NCI-H2196 (cell line): ENCODE data around the gene EDDM13.
"Not testable (repeated sequence)": the region's sequence is repeated elsewhere in the genome, so short reads cannot be mapped to it uniquely, and the experiment has no call there.

Experiments used
- DNase-seq: peaks from one replicate; lab custom pipeline; 2025; ENCODE audit not compliant: unreplicated experiment; lab: John Stamatoyannopoulos, UW

The EDDM13 gene, protein sequence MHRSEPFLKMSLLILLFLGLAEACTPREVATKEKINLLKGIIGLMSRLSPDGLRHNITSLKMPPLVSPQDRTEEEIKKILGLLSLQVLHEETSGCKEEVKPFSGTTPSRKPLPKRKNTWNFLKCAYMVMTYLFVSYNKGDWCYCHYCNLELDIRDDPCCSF

DNA sequence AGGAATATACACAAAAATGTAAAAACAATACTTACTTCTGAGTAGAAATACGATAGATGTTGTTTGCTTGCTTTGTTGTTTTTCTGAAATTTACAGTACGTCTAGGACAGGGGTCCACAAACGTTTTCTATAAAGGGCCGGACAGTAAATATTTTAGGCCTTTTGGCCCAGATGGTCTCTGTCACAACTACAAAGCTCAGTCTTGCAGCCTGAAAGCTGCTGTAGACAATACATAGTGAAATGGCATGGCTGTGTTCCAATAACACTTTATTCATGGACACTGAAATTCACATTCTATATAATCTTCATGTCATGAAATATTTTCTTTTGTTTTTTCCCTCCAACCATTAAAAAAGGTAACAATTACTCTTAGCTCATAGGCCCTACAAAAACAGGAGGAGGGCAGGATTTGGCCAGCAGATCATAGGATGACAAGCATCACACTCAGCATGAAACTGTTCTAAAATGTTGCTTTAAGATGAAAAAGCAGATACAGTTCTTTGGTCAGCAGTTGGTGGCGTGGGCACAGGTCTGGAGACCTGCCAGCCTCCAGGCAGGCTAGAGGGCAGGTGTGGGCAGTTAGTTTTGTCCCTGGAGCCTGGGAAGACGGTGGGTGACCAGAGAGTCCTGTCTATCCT is at the start of gene EDDM13:
Gene EDDM13, plus strand, starts transcription at position 588 of the 638 bp plus-strand sequence. CDS start 87 bp downstream, outside the sequence.
- DNase-seq = no peak

DNA sequence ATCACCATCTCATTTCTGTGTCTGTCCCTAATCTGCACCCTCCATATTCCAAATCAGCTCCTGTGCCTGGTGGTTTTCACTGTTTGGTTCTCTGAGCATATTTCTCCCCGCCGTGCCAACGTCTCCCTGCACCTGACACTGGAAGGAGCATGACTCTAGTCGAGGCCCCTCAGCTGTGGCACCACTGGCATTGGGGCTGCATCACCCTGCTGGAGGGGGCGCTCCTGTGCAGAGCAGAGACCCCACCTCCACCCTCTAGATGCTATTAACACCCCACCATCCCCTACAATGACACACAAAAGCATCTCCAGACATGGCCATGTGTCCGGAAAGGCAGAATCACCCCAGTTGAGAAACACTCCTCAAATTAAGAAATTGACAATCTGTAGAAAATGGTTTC is 49.6 kb upstream of the EDDM13 start:
- DNase-seq = no peak

DNA sequence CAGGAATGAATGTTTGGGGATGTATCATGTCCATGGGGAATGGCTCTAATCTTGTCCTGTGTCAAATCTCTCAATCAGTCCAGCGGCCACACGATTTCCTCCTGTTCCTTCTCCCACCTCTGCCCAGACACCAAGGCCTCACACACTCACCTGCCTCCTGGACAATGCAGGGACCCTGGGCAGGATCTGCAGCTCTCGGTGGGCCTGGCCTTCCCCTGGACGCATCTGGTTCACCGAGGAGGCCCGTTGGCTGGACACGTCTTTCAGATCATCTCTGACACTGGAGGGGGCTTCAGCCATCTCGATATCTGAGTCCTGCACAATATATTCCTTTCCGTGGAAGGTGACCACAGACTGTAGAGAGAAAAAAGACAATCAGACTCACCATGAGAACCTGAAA is 49.1 kb upstream of the EDDM13 start:
- DNase-seq = no peak

DNA sequence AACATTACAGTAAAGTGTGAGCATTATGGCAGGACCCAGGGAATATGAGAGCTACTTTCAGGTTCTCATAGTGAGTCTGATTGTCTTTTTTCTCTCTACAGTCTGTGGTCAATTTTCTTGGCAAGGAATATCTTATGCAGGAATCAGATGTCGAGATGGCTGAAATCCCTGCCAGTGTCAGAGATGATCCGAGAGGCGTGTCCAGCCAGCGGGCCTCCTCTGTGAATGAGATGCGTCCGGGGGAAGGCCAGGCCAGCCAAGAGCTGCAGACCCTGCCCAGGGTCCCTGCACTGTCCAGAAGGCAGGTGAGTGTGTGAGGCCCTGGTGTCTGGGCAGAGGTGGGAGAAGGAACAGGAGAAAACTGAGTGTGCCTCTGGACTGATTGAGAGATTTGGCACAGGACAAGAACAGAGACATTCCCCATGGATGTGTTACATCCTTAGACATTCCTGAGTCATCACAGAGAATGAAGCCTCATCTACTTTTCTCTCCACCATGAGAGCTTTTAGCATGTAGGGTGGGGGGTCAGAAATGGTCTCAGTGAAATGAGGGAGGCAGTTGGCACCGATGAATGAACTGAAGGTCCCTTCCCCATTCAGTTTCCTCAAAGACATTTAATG is 27.3 kb upstream of the EDDM13 start:
- no peak for DNase-seq

DNA sequence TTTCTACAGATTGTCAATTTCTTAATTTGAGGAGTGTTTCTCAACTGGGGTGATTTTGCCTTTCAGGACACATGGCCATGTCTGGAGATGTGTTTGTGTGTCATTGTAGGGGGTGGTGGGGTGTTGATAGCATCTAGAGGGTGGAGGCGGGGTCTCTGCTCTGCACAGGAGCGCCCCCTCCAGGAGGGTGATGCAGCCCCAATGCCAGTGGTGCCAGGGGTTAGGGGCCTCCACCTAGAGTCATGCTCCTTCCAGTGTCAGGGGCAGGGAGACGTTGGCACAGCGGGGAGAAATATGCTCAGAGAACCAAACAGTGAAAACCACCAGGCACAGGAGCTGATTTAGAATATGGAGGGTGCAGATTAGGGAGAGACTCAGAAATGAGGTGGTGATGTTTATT is 26.8 kb upstream of the EDDM13 start:
- not testable (repeated sequence) for DNase-seq

DNA sequence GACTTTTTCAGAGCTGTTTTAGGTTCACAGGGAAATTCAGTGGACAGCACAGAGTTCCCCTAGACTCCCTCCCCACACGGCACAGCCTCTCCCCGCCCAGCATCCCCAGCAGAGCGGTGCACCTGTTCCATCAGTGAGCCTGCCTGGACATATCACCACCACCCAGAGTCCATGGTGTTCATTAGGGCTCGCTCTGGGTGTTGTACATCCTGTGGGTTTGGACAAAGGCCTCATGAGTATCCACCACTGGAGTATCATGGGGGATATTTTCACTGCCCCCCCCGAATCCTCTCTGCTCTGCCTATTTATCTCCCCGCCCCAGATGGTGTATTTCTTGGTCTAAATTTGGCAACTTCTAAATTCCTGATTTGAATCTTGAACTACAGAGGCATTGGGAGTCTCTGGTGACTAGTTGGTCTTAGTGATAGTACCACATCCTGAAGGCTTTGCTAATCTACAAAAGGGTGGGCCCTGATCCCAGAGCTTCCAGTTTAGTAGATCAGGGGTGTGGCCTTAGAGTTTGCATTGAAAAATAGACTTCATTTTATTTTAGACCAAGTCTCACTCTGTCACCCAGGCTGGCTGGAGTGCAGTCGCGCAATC is 23.7 kb upstream of the EDDM13 start:
- DNase-seq = not testable (repeated sequence)

DNA sequence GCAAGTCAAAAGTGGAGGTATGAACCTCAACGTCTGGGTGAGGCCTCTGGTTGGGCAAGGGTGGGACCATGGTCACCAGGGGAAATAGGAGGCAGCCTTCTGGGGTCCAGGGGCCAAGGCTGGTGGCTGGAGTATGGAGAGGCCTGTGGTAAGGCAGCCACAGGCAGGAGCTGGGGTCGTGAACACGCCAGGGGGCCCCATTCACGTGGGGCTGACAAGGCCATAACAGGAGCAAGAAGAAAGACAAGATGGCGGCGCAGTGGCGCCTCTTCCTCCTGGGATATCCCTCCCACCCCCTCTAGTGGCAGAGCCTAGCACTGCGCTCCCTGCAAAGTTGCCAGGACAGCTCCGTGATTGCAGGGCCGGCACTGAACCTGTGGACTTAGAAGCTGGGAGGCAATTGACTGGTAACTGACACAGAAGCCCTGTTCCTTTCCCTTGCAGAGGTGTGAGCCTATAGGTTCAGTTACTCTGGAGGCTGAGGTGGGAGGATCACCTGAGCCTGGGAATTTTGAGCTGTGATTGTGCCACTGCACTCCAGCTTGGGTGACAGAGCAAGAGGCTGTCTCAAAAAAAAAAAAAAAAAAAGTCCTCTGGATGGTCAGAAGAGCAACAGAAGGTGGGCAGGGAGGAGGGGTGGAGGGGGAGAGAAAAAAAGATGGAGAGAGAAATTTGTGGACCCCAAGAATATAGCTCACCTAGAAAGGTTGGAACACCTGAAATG is 19.7 kb upstream of the EDDM13 start:
- peak; percentile 48 for DNase-seq

DNA sequence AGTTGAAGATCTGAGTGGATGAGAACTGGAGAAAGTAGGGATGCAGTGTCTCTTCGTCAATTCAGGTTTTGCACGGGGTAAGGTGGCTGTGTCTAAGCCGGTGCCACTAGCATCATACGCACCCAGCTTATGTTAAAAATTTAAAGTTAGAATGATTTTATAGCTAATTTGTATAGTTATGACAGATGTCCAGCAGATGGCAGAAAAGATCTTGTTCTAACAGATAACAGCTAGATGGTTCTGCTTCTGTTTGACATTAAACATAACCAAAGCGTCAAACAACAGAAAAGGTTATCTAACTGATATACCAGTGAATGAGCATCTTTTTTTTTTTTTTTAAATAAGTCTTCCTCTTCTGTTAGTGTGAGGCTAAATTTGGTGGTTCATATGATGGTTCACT is 18.8 kb upstream of the EDDM13 start:
- DNase-seq = peak; percentile 70

DNA sequence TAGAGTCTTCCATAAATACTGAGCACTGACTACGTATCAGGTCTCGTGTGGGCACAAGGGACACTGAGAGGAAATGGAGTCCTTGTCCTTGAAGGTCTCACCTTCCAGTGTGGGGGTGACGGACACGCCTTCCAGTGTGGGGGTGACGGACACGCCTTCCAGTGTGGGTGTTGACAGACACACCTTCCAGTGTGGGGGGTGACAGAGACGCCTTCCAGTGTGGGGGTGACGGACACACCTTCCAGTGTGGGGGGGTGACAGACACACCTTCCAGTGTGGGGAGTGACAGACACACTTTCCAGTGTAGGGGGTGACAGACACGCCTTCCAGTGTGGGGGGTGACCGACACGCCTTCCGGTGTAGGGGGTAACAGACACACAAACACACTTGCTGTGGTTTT is 14.3 kb upstream of the EDDM13 start:
- no peak for DNase-seq

DNA sequence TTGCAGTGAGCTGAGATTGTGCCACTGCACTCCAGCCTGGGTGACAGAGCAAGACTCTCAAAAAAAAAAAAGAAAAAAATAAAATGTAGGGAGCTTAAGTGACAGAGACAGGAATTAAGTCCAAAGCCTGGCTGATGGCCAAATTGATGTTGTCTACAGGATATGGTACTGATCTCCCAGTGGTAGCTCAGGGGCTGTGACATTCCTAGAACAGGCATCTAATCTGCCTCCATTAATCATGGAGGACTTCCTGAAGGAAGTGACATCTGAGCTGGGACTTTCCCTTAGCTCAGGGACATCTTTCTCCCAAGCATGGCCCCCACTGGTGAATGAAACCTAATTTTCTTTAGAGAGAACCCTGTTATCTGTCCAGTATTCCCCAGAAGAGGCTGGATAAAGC is 11.4 kb upstream of the EDDM13 start:
- peak; percentile 3 for DNase-seq

DNA sequence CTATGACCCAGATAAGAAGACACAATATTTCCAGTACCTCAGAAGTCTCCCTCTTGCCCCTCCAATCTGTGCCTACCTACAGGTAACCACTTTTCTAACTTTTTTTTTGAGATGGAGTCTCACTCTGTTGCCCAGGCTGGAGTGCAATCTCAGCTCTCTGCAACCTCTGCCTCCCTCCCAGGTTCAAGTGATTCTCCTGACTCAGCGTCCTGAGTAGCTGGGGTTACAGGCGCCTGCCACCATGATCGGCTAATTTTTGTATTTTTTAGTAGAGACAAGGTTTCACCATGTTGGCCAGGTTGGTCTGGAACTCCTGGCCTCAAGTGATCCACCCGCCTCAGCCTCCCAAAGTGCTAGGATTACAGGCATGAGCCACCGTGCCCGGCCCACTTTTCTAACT is 10.6 kb upstream of the EDDM13 start:
- DNase-seq = not testable (repeated sequence)

DNA sequence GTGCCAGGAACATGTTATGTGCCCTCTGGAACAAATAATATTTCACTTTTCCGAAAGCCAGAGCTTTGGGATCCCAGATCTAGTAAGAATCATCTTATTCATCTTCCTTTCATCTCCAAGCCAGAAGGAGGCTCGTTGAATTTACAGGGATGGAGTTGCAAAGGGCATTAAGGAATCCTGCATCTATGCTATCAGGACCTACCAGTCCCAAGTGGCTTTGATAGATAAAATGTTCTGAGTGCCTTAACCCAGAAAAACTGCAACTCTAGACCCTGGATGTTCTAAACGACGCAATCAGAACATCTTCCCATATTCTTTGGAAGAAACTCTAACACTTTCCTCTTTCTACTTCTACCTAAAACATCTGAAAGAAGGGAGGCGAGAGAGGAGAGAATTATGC is 9.2 kb upstream of the EDDM13 start:
- DNase-seq = no peak

DNA sequence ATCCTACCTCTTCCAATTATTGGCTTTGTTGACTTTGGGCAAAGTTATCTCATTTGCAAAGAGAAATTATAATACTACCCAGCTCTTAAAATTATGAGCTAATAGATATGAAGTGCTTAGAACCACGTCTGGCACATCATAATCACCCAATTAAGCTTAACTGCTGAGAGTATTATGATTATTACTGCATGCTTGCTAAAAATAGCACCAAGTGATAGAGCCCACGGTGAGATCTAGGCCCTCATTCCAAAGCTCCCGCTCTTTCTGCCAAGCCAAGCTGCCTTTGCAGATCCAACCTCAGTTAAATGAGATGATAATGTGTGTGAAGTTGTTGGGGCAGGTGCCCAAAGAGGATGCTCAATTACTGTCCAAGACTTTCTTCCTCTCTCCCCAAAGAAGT is 6.5 kb upstream of the EDDM13 start:
- no peak for DNase-seq

DNA sequence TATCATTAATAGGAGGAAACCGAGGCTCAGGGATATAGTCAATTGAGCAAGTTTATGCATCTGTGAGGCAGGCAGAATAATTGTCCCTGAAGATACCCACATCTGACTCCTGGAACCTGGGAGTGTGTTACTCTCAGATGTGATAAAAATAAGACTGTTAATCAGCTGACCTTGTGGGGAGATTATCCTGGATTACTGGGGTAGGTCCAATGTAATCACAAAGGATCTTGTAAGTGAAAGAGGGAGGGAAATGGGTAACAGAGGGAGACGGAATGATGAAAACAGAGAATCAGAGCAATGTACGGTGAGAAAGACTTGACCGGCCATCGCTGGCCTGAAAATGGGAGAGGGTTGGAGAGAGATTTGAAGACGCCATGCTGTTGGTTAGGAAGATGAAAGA is 3.2 kb upstream of the EDDM13 start:
- no peak for DNase-seq

DNA sequence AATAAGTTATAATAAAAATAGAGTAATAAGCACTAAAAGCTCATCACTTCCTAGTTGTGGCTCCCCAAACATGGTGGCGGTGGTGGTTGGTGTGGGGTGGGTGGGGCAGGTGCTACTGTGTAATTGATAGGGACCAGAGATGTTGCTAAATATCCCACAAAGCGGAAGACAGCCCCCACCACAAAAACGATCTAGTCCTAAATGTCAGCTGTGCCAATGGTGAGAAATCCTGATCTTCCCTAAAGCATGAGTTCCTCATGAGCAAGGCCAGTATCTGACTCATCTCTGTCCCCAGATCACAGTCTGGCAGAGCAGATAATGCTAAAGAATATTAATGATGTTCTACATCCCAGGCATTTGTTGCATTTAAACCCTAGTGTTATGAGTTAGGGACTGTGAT is 1.9 kb upstream of the EDDM13 start:
- DNase-seq = no peak

DNA sequence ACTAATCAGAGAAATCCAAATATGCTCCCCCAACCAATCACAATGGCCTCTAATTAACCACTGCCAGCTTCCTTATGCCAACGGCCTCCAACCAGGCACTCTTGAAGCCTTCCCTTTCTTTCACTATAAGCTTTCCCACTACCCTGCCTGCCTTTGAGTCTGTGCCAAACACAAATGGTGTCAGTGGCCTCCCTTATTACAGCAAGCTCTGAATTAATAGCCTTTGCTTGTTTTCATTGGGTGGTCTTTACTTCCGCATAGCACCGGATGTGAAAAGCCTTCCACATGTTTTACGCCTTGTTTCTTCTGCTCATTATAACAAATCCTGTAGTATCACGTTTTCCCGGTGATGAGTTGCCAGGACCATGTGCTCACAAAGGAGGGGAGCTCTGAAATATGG is 1.4 kb upstream of the EDDM13 start:
- no peak for DNase-seq

DNA sequence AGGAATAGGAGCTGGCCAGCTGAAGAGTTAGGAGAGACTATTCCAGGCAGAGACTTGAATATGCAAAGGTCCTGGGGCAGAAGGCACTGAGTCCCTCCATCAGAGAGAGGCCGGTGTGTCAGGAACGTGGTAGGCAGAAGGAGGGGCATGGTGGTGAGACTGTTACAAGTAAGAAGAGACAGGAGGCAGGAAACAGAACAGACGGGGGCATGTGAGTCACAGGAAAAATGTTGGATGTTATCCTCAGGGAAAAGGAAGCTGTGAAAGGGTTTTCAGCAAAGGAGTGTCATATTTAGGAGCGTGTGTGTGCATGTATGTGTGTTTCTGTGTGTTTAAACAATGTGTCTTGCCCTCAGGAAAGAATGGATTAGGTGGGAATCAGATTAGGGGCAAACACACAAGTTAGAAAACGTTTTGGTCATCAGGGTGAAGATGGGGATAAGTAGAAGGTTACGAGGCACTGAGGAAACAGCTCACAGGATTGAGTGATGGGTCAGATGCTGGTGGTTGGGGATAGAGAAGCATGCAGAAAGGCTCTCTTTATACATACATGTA is 1.1 kb downstream of the EDDM13 start:
- no peak for DNase-seq

DNA sequence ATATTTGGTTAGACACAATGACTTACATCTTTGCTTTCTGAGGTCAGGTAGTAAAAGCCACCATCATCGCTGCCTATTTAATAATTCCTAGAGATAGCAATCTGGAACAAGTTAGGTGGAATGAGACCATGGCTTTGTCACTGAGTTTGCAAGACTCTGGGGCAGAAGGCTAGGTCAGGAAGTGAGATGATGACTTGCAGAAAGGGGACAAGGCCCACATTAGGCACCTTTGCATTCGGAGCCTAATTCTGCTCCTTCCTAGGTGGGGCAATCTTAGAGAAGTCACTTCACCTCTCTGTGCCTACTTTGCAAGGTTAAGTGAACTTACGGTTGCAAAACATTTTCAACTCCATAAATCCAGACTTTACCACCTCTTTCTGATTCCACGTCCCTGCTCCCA is 10.3 kb downstream of the EDDM13 start:
- no peak for DNase-seq

DNA sequence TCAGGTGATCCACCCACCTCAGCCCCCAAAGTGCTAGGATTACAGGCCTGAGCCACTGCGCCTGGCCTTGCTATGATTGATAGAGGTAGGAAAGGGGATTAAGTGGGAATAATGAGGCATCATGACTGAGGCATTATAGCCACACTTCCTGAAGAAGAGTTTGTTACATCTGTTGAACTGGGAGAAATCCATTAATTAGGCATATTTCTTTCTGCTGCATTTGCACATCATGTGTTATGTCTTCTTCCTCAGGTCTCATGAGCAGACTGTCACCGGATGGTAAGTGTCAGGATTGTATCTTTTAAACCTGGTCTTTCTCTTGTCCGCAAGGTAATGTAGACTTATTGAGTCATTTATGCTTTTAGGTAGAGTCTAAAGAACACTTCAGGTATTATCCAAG is 12.2 kb downstream of the EDDM13 start:
- no peak for DNase-seq

DNA sequence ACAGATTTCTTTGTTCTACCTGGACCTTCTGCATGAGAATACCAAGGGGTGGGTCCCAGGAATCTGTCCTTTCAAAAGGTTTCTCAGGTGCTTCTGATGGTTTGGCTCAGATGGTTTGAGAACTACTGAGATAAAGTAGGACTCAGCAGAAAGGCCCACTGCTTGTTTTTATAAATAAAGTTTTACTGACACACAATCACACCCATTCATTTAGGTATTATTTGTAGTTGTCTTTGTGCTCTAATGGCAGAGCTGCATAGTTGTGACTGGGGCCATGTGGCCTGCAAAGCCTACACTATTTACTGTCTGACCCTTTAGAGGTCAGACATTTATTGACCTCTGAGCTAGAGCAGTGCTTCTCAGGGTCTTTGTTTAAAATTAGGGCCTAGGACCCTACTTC is 17.6 kb downstream of the EDDM13 start:
- DNase-seq = no peak

DNA sequence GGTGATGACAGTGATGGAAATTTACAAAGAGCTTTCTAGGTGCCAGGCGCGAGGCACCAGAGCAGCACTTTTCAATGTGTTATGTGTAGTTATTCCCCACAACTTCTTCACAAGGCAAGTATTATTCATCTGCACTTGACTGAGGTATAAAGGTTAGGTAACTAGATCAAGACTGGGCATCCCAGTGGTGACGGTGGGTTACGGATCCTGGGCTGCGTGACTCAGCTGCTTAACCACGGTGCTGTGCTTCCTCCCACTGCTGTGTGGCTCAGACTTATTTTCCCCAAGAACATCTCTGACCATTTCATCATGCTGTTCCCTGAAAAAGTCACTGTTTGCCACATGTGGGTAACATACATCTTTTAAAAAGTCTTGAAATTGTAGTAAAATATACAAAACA is 19.3 kb downstream of the EDDM13 start:
- DNase-seq = no peak
